HepG2 (cell line): ENCODE data around the gene MOK. TPM values are rescaled to one million over a fixed set of nuclear protein-coding genes. Genes with fewer than 3 reads are reported as not detected.
A peak's percentile ranks its signal among the peaks of the same experiment; 100 is the strongest.

Source experiments
- ARID5B ChIP-seq: IDR thresholded peaks from 2 replicates; pipeline ENCODE4 v1.4.0; 2020; ENCODE audit warnings: mild to moderate bottlenecking, missing genetic modification reagents
- CEBPG ChIP-seq: IDR thresholded peaks from 2 replicates; pipeline ENCODE4 v1.6.1; 2016
- ELF3 ChIP-seq: IDR thresholded peaks from 2 replicates; pipeline ENCODE4 v1.6.1; 2016; ENCODE audit warnings: missing genetic modification reagents, missing compliant biosample characterization
- ESRRA ChIP-seq: sonication (generic); formaldehyde crosslinking; IDR thresholded peaks from 2 replicates; pipeline ENCODE4 v1.5.1; 2020; ENCODE audit warnings: mild to moderate bottlenecking, low read depth, missing genetic modification reagents
- KLF12 ChIP-seq: sonication (generic); formaldehyde crosslinking; IDR thresholded peaks from 2 replicates; pipeline ENCODE4 v1.4.0; 2020; ENCODE audit warnings: missing genetic modification reagents, borderline replicate concordance
- MEIS2 ChIP-seq: sonication (generic); formaldehyde crosslinking; IDR thresholded peaks from 2 replicates; pipeline ENCODE4 v1.9.0; 2021; ENCODE audit warnings: mild to moderate bottlenecking, missing genetic modification reagents
- NR3C1 ChIP-seq: sonication (generic); formaldehyde crosslinking; IDR thresholded peaks from 2 replicates; pipeline ENCODE4 v1.4.0; 2020; ENCODE audit warnings: missing genetic modification reagents
- RAD51 ChIP-seq: fragments of 450-650 bp; IDR thresholded peaks from 2 replicates; pipeline ENCODE4 v1.6.1; 2016; ENCODE audit warnings: borderline replicate concordance
- STAT5B ChIP-seq: sonication (generic); formaldehyde crosslinking; IDR thresholded peaks from 2 replicates; pipeline ENCODE4 v1.4.0; 2020; ENCODE audit warnings: missing genetic modification reagents
- TCF12 ChIP-seq, 2 experiments: fragments of 450-650 bp in 1 of 2; sonication (generic) in 1 of 2; formaldehyde crosslinking in 1 of 2; IDR thresholded peaks; 2 replicates each; pipeline versions ENCODE4 v1.6.1 to v1.8.0; 2017 to 2022; ENCODE audit warnings: antibody characterized with exemption in 1 of 2, mild to moderate bottlenecking in 1 of 2, missing genetic modification reagents in 1 of 2, moderate library complexity in 1 of 2
- YEATS4 ChIP-seq: sonication (generic); formaldehyde crosslinking; IDR thresholded peaks from 2 replicates; pipeline ENCODE4 v1.4.0; 2020; ENCODE audit warnings: missing genetic modification reagents, borderline replicate concordance
- ZFP82 ChIP-seq: sonication (generic); formaldehyde crosslinking; IDR thresholded peaks from 2 replicates; pipeline ENCODE4 v1.5.1; 2020; ENCODE audit warnings: mild to moderate bottlenecking, missing genetic modification reagents, borderline replicate concordance
- ZNF562 ChIP-seq: sonication (generic); formaldehyde crosslinking; IDR thresholded peaks from 2 replicates; pipeline ENCODE4 v1.8.0; 2022; ENCODE audit warnings: missing genetic modification reagents, borderline replicate concordance
- ZNF607 ChIP-seq: sonication (generic); formaldehyde crosslinking; IDR thresholded peaks from 2 replicates; pipeline ENCODE4 v1.5.1; 2020; ENCODE audit warnings: missing genetic modification reagents, mild to moderate bottlenecking, borderline replicate concordance
- ZNF619 ChIP-seq: sonication (generic); formaldehyde crosslinking; IDR thresholded peaks from 2 replicates; pipeline ENCODE4 v1.4.0; 2020; ENCODE audit warnings: mild to moderate bottlenecking, missing genetic modification reagents
- ZNF776 ChIP-seq: sonication (generic); formaldehyde crosslinking; IDR thresholded peaks from 2 replicates; pipeline ENCODE4 v1.4.0; 2020; ENCODE audit warnings: mild to moderate bottlenecking, missing genetic modification reagents
- ZNF788 ChIP-seq: sonication (generic); formaldehyde crosslinking; IDR thresholded peaks from 2 replicates; pipeline ENCODE4 v1.5.0; 2020; ENCODE audit warnings: mild to moderate bottlenecking, missing genetic modification reagents, borderline replicate concordance
- ZSCAN29 ChIP-seq: sonication (generic); formaldehyde crosslinking; conservative IDR thresholded peaks from 2 replicates; pipeline ENCODE4 v1.4.0; 2020; ENCODE audit warnings: mild to moderate bottlenecking, missing genetic modification reagents
- polyA plus RNA-seq, 8 experiments: library from polyadenylated mRNA; depleted of rRNA in 3 of 8; stranded (reverse) in 7 of 8; unstranded in 1 of 8; fragments of >200 nt; fragmentation: Illumina TruSeq in 4 of 8; extraction: Trizol in 4 of 8; gene quantifications; 2 replicates each; pipeline versions ENCODE4 v1.2.1 to v1.2.3, GENCODE V29; 2011 to 2016; ENCODE audit warnings: low read depth in 4 of 8, missing spikeins in 1 of 8, mixed read lengths in 1 of 8; ENCODE audit not compliant: insufficient read depth in 1 of 8
- total RNA-seq, 5 experiments: library from RNA; depleted of rRNA; stranded (reverse); fragments of >200 nt; fragmentation: Illumina TruSeq; extraction: Trizol; gene quantifications; 2 replicates each; pipeline ENCODE4 v1.2.3, GENCODE V29; 2016; ENCODE audit warnings: low read depth in 1 of 5
- TF ChIP-seq, protein P1 (sequence below): sonication (generic); formaldehyde crosslinking; IDR thresholded peaks from 2 replicates; pipeline ENCODE4 v1.4.0; 2020; ENCODE audit warnings: mild to moderate bottlenecking, missing genetic modification reagents, borderline replicate concordance

MOK gene
- total and polyA plus RNA-seq, 2 of the 13 experiments (the other 11 are each of a cell fraction or from before 2014, with no cell fraction given): 15.3 to 16.9 TPM

- TF ChIP-seq ARID5B (CRISPR knock-in tag) (peak; percentile 29; the same call in 1 of the 2 replicates), ZNF562 (CRISPR knock-in tag) (no peak), RAD51 (no peak), STAT5B (no peak), YEATS4 (peak; percentile 68; the same call in 1 of the 2 replicates), ESRRA (CRISPR knock-in tag) (peak; percentile 72), ZNF776 (CRISPR knock-in tag) (peak; percentile 68), MEIS2 (CRISPR knock-in tag) (peak; percentile 76), ELF3 (CRISPR knock-in tag) (peak; percentile 56), ZSCAN29 (CRISPR knock-in tag) (peak; percentile 28; the same call in 1 of the 2 replicates), ZNF607 (CRISPR knock-in tag) (peak; percentile 93), ZNF619 (CRISPR knock-in tag) (peak; percentile 38; the same call in 1 of the 2 replicates), ZNF788 (CRISPR knock-in tag) (peak; percentile 83; the same call in 1 of the 2 replicates), KLF12 (CRISPR knock-in tag) (peak; percentile 59; the same call in 1 of the 2 replicates), TCF12 (IDR thresholded peaks at IDR 0.05) (no peak), TCF12 (CRISPR knock-in tag; IDR thresholded peaks at IDR 0.05) (0 out of 2 replicates have a peak, but pooled peaks have one; percentile 50), ZFP82 (CRISPR knock-in tag) (no peak), NR3C1 (CRISPR knock-in tag) (no peak), CEBPG (peak; percentile 19; the same call in 1 of the 2 replicates)
- TF ChIP-seq, protein P1, sequence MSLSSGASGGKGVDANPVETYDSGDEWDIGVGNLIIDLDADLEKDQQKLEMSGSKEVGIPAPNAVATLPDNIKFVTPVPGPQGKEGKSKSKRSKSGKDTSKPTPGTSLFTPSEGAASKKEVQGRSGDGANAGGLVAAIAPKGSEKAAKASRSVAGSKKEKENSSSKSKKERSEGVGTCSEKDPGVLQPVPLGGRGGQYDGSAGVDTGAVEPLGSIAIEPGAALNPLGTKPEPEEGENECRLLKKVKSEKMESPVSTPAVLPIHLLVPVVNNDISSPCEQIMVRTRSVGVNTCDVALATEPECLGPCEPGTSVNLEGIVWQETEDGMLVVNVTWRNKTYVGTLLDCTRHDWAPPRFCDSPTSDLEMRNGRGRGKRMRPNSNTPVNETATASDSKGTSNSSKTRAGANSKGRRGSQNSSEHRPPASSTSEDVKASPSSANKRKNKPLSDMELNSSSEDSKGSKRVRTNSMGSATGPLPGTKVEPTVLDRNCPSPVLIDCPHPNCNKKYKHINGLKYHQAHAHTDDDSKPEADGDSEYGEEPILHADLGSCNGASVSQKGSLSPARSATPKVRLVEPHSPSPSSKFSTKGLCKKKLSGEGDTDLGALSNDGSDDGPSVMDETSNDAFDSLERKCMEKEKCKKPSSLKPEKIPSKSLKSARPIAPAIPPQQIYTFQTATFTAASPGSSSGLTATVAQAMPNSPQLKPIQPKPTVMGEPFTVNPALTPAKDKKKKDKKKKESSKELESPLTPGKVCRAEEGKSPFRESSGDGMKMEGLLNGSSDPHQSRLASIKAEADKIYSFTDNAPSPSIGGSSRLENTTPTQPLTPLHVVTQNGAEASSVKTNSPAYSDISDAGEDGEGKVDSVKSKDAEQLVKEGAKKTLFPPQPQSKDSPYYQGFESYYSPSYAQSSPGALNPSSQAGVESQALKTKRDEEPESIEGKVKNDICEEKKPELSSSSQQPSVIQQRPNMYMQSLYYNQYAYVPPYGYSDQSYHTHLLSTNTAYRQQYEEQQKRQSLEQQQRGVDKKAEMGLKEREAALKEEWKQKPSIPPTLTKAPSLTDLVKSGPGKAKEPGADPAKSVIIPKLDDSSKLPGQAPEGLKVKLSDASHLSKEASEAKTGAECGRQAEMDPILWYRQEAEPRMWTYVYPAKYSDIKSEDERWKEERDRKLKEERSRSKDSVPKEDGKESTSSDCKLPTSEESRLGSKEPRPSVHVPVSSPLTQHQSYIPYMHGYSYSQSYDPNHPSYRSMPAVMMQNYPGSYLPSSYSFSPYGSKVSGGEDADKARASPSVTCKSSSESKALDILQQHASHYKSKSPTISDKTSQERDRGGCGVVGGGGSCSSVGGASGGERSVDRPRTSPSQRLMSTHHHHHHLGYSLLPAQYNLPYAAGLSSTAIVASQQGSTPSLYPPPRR (CRISPR knock-in tag): peak; percentile 43; the same call in 1 of the 2 replicates
Observed at GRCh38 chr14:102316743-102317563, 12.0 kb upstream of the MOK start (continued).
